IMR-90 (cell line): ENCODE measurements around the gene ZCCHC7. TPM values are rescaled to one million over a fixed set of nuclear protein-coding genes. Genes with fewer than 3 reads are reported as not detected.

Source experiments
- ATAC-seq: fragments of 200-7000 bp; cut with Tn5 transposase; 2 replicates; pipeline ENCODE4 v1.9.1; 2020; ENCODE audit warnings: low read depth, mild to moderate bottlenecking, moderate library complexity
- BruUV-seq: library from RNA; stranded (reverse); fragments of 400-500 nt; replicated peaks from 2 replicates; lab custom pipeline; 2021; lab: Mats Ljungman, UMichigan
- CTCF ChIA-PET: fragments of 300-600 bp; formaldehyde crosslinking; extraction: SDS; loops from one replicate; lab custom pipeline; 2021; ENCODE audit warnings: antibody characterized with exemption; lab: Yijun Ruan, JAX
- POLR2A ChIA-PET: fragments of 300-600 bp; sonication (Branson Sonifier 250); formaldehyde crosslinking; loops from one replicate; lab custom pipeline; 2022; ENCODE audit warnings: antibody characterized with exemption; ENCODE audit not compliant: unreplicated experiment; lab: Charles Lee
- DNase-seq: peaks from one replicate; pipeline ENCODE4 v3.0.0; 2013
- H2AFZ ChIP-seq: replicated peaks from 2 replicates; pipeline ENCODE3; 2013; ENCODE audit warnings: low read length, mild to moderate bottlenecking; ENCODE audit not compliant: poor library complexity
- H2AK5ac ChIP-seq: 2 replicates; pipeline ENCODE4 v1.6.1; 2013; ENCODE audit warnings: low read depth, low read length, inconsistent platforms
- H2AK9ac ChIP-seq: replicated peaks from 2 replicates; pipeline ENCODE3; 2013; ENCODE audit warnings: mild to moderate bottlenecking, low read depth, low read length, moderate library complexity; ENCODE audit not compliant: poor library complexity
- H2BK120ac ChIP-seq: 2 replicates; pipeline ENCODE4 v1.6.1; 2013; ENCODE audit warnings: low read depth, low read length, inconsistent platforms
- H2BK15ac ChIP-seq: 3 replicates; pipeline ENCODE4 v1.6.1; 2013; ENCODE audit warnings: low read depth, low read length, inconsistent platforms
- H2BK20ac ChIP-seq: 2 replicates; pipeline ENCODE4 v1.6.1; 2013; ENCODE audit warnings: low read depth, mild to moderate bottlenecking, inconsistent platforms, low read length, moderate library complexity
- H2BK5ac ChIP-seq: 2 replicates; pipeline ENCODE4 v1.6.1; 2013; ENCODE audit warnings: mild to moderate bottlenecking, low read depth, low read length, inconsistent platforms; ENCODE audit not compliant: poor library complexity, severe bottlenecking
- H3K14ac ChIP-seq: replicated peaks from 2 replicates; pipeline ENCODE4 v1.6.1; 2013; ENCODE audit warnings: low read depth, low read length, inconsistent platforms
- H3K18ac ChIP-seq: 2 replicates; pipeline ENCODE4 v1.6.1; 2013; ENCODE audit warnings: low read depth, low read length, control low read depth
- H3K23ac ChIP-seq: 2 replicates; pipeline ENCODE4 v1.6.1; 2013; ENCODE audit warnings: low read depth, low read length, inconsistent platforms
- H3K27ac ChIP-seq: 2 replicates; pipeline ENCODE4 v1.5.1; 2013; ENCODE audit warnings: mild to moderate bottlenecking, control low read depth, low read length; ENCODE audit not compliant: insufficient read depth
- H3K27me3 ChIP-seq: 2 replicates; pipeline ENCODE4 v1.6.1; 2013; ENCODE audit warnings: low read length; ENCODE audit not compliant: control insufficient read depth, insufficient read depth
- H3K36me3 ChIP-seq: 2 replicates; pipeline ENCODE4 v1.6.1; 2013; ENCODE audit warnings: low read length, mixed read lengths; ENCODE audit not compliant: control insufficient read depth, insufficient read depth
- H3K4ac ChIP-seq: 2 replicates; pipeline ENCODE4 v1.6.1; 2013; ENCODE audit warnings: low read depth, low read length, inconsistent platforms
- H3K4me1 ChIP-seq: 2 replicates; pipeline ENCODE4 v1.6.1; 2013; ENCODE audit warnings: low read length, mixed read lengths; ENCODE audit not compliant: control insufficient read depth, insufficient read depth
- H3K4me2 ChIP-seq: 2 replicates; pipeline ENCODE4 v1.6.1; 2013; ENCODE audit warnings: low read depth, mild to moderate bottlenecking, control low read depth, low read length, moderate library complexity
- H3K4me3 ChIP-seq: 2 replicates; pipeline ENCODE4 v1.5.1; 2013; ENCODE audit warnings: low read depth, mild to moderate bottlenecking, control low read depth, low read length, moderate library complexity; ENCODE audit not compliant: insufficient read depth
- H3K56ac ChIP-seq: 2 replicates; pipeline ENCODE4 v1.6.1; 2013; ENCODE audit warnings: low read length, inconsistent platforms; ENCODE audit not compliant: insufficient read depth; ENCODE audit errors: extremely low read depth
- H3K79me1 ChIP-seq, 2 experiments: 2 replicates each; pipeline ENCODE4 v1.6.1; 2013; ENCODE audit warnings: low read length in 2 of 2, inconsistent platforms in 1 of 2, low read depth in 1 of 2
- H3K9ac ChIP-seq: 2 replicates; pipeline ENCODE4 v1.6.1; 2013; ENCODE audit warnings: low read depth, low read length, control low read depth
- H3K9me1 ChIP-seq: 2 replicates; pipeline ENCODE4 v1.6.1; 2013; ENCODE audit warnings: low read length, inconsistent platforms; ENCODE audit not compliant: insufficient read depth
- H3K9me3 ChIP-seq: 2 replicates; pipeline ENCODE4 v1.6.1; 2013; ENCODE audit warnings: low read length; ENCODE audit not compliant: control insufficient read depth, insufficient read depth
- H4K20me1 ChIP-seq: 2 replicates; pipeline ENCODE4 v1.6.1; 2013; ENCODE audit warnings: low read length, inconsistent platforms; ENCODE audit not compliant: insufficient read depth
- H4K5ac ChIP-seq: 2 replicates; pipeline ENCODE4 v1.6.1; 2013; ENCODE audit warnings: mild to moderate bottlenecking, low read depth, low read length, control low read depth
- H4K8ac ChIP-seq, 2 experiments: 2 replicates each; pipeline ENCODE4 v1.6.1; 2013; ENCODE audit warnings: low read depth in 2 of 2, low read length in 2 of 2, control low read depth in 1 of 2, inconsistent platforms in 1 of 2
- H4K91ac ChIP-seq: 2 replicates; pipeline ENCODE4 v1.6.1; 2013; ENCODE audit warnings: low read depth, low read length, inconsistent platforms; ENCODE audit not compliant: insufficient read depth
- MXI1 ChIP-seq: IDR thresholded peaks from 2 replicates; pipeline ENCODE4 v1.6.1; 2012; ENCODE audit warnings: low read depth, mild to moderate bottlenecking, low read length, moderate library complexity, borderline replicate concordance
- RAD21 ChIP-seq: IDR thresholded peaks from 2 replicates; pipeline ENCODE4 v1.6.1; 2012; ENCODE audit warnings: low read length, improper control_type of control experiment
- SMC3 ChIP-seq: fragments of 150-350 bp; IDR thresholded peaks from 2 replicates; pipeline ENCODE4 v1.6.1; 2016; ENCODE audit warnings: low read depth, mild to moderate bottlenecking, antibody characterized with exemption, low read length, moderate library complexity
- WGBS, 2 experiments: methylation state at CpG; one replicate each; pipeline versions ENCODE4 v1.1.5 to v1.1.7; 2013; ENCODE audit warnings: missing lambda C conversion rate in 2 of 2; ENCODE audit not compliant: insufficient read length in 1 of 2; ENCODE audit errors: extremely low coverage in 2 of 2; 5-methylcytosine and 5-hydroxymethylcytosine counted together
- dilution Hi-C: fragments of 300-500 bp; cut with HindIII; formaldehyde crosslinking; loops from one replicate; pipeline ENCODE4 v1.14.3; 2018; ENCODE audit warnings: low sequenced_read_pairs; ENCODE audit not compliant: unreplicated experiment
- in situ Hi-C: fragments of 300-500 bp; cut with MboI; formaldehyde crosslinking; loops from 3 replicates; pipeline ENCODE4 v1.14.3; 2019; ENCODE audit warnings: low sequenced_read_pairs, inconsistent platforms, mixed read lengths
- intact Hi-C: fragments of 100-400 bp; cut with micrococcal nuclease; formaldehyde crosslinking; loops from 2 replicates; pipeline ENCODE4 v1.10.0; 2022
- polyA plus RNA-seq, 3 experiments: library from polyadenylated mRNA; depleted of rRNA; stranded (reverse); fragments of >200 nt; gene quantifications; 2 replicates each; pipeline ENCODE4 v1.2.3, GENCODE V29; 2012; ENCODE audit warnings: low replicate concordance in 1 of 3
- total RNA-seq: library from RNA; depleted of rRNA; stranded (reverse); fragments of >200 nt; gene quantifications from 2 replicates; pipeline ENCODE4 v1.2.3, GENCODE V29; 2012
- TF ChIP-seq, protein P1 (sequence below): conservative IDR thresholded peaks from 2 replicates; pipeline ENCODE4 v1.5.1; 2012; ENCODE audit warnings: mild to moderate bottlenecking, low read depth, low read length, improper control_type of control experiment

ZCCHC7 gene
- total and polyA plus RNA-seq, 2 of the 4 experiments (the other 2 are of a cell fraction), result 13.6 to 28.7 TPM

GRCh38 chr9:37390759-37391158 lies 270.4 kb downstream of the ZCCHC7 start:
- no peak overlapping the region for H2BK20ac ChIP-seq
- POLR2A ChIA-PET, result no interaction called here
- no TSS peak for BruUV-seq
- no peak overlapping the region for H3K14ac ChIP-seq
- H3K4me3 ChIP-seq, result no peak overlapping the region
- ATAC-seq (no peak), DNase-seq (no peak)
- no peak overlapping the region for H4K5ac ChIP-seq
- H3K4me1 ChIP-seq, result no peaks in the 10 kb centered on the region
- H3K9ac ChIP-seq, result no peak overlapping the region
- H2AK9ac ChIP-seq, result no peak overlapping the region
- H3K27ac ChIP-seq, result no peak overlapping the region
- TF ChIP-seq, protein P1, sequence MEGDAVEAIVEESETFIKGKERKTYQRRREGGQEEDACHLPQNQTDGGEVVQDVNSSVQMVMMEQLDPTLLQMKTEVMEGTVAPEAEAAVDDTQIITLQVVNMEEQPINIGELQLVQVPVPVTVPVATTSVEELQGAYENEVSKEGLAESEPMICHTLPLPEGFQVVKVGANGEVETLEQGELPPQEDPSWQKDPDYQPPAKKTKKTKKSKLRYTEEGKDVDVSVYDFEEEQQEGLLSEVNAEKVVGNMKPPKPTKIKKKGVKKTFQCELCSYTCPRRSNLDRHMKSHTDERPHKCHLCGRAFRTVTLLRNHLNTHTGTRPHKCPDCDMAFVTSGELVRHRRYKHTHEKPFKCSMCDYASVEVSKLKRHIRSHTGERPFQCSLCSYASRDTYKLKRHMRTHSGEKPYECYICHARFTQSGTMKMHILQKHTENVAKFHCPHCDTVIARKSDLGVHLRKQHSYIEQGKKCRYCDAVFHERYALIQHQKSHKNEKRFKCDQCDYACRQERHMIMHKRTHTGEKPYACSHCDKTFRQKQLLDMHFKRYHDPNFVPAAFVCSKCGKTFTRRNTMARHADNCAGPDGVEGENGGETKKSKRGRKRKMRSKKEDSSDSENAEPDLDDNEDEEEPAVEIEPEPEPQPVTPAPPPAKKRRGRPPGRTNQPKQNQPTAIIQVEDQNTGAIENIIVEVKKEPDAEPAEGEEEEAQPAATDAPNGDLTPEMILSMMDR, result peak; percentile 26; the same call in 1 of the 2 replicates
- TF ChIP-seq RAD21, result peak; percentile 16; the same call in 1 of the 2 replicates
- TF ChIP-seq MXI1, result no peak
- TF ChIP-seq SMC3, result 0 out of 2 replicates have a peak, but pooled peaks have one; percentile 16
- no peaks in the 10 kb centered on the region for H3K79me1 ChIP-seq
- H3K4ac ChIP-seq, result no peak overlapping the region
- peaks cover 12% of the 10 kb centered on the region; the same call in 1 of the 2 replicates for H3K27me3 ChIP-seq
- no peak overlapping the region for H2BK15ac ChIP-seq
- no peak overlapping the region for H2BK5ac ChIP-seq
- H3K36me3 ChIP-seq, result no peaks in the 10 kb centered on the region
- intact Hi-C loops (no loop called here), in situ Hi-C loops (no loop called here), dilution Hi-C loops (no loop called here)
- CTCF ChIA-PET, result no interaction called here
- no peak overlapping the region for H2BK120ac ChIP-seq
- H3K56ac ChIP-seq, result no peak overlapping the region
- no peaks in the 10 kb centered on the region for H3K9me1 ChIP-seq
- H3K4me2 ChIP-seq, result no peak overlapping the region
- no peaks in the 10 kb centered on the region for H3K9me3 ChIP-seq
- no peak overlapping the region for H2AFZ ChIP-seq
- H4K20me1 ChIP-seq, result no peaks in the 10 kb centered on the region
- no peak overlapping the region for H4K8ac ChIP-seq
- no peak overlapping the region for H4K91ac ChIP-seq
- WGBS, 2 experiments, result 15% methylated on average over 4 of the region's 7 CpGs; no CpG with 5 or more reads in 1 of the 2 experiments
- H3K23ac ChIP-seq, result no peak overlapping the region
- no peak overlapping the region for H2AK5ac ChIP-seq
- no peak overlapping the region for H3K18ac ChIP-seq
